ENCODE measurements around the gene KLHL2.
"Not testable (repeated sequence)": the region's sequence is repeated elsewhere in the genome, so short reads cannot be mapped to it uniquely, and the experiment has no call there.

KLHL2 gene

GRCh38 chr4:165207431-165208220 lies at the start of gene KLHL2:
KLHL2 (plus strand) TSS chr4:165207561; CDS start chr4:165207877, 316 bp downstream.
- no peaks in the 10 kb centered on the region for H3K27me3 ChIP-seq

GRCh38 chr4:165158762-165159161 lies 48.6 kb upstream of the KLHL2 start:
- H3K4me1 ChIP-seq: no peaks in the 10 kb centered on the region
- H3K27ac ChIP-seq: no peak overlapping the region
- peaks cover 9 to 23% (median 17%) of the 10 kb centered on the region in 11 experiments; a peak in 21 of 22 replicates for H3K9me3 ChIP-seq (replicated peaks in 1 of 11)
- no peak overlapping the region for H3K4me2 ChIP-seq
- no peaks in the 10 kb centered on the region for H4K20me1 ChIP-seq
- no peak overlapping the region for H3K4me3 ChIP-seq
- TF ChIP-seq Cebpa-rat (IDR thresholded peaks at IDR 0.05): no peak
- no peaks in the 10 kb centered on the region for H3K27me3 ChIP-seq
- H3K36me3 ChIP-seq: no peaks in the 10 kb centered on the region
- H3K9ac ChIP-seq: no peak overlapping the region

More at GRCh38 chr4:165207431-165208220, at the start of gene KLHL2:
- Histone ChIP-seq H3K4me2 (peak within 1 kb of the TSS; percentile 87 to 97 (median 93)), H4K20me1 (peaks cover 0 to 40% (median 29%) of the 10 kb centered on the region in 11 experiments; a peak in 17 of 22 replicates), H3K4me1 (peaks cover 50 to 73% (median 67%) of the 10 kb centered on the region in 10 experiments), H3K4me3 (peak within 1 kb of the TSS; percentile 84 to 100 (median 96)), H3K9me3 (replicated peaks in 1 of 11) (no peaks in the 10 kb centered on the region), H3K9ac (peak within 1 kb of the TSS; percentile 91 to 99 (median 97)), H3K36me3 (peaks cover 0 to 16% (median 0%) of the 10 kb centered on the region in 11 experiments; a peak in 1 of 22 replicates), H3K27ac (peak within 1 kb of the TSS; percentile 93 to 99 (median 97))
- TF ChIP-seq Cebpa-rat (IDR thresholded peaks at IDR 0.05): no peak

GRCh38 chr4:165164257-165164656 lies 43.1 kb upstream of the KLHL2 start:
- Histone ChIP-seq H3K4me1 (no peaks in the 10 kb centered on the region), H3K27me3 (no peaks in the 10 kb centered on the region), H3K36me3 (no peaks in the 10 kb centered on the region), H4K20me1 (no peaks in the 10 kb centered on the region), H3K4me3 (no peak overlapping the region), H3K4me2 (no peak overlapping the region), H3K27ac (no peak overlapping the region), H3K9ac (no peak overlapping the region), H3K9me3 (replicated peaks in 1 of 11) (peaks cover 0 to 12% (median 7%) of the 10 kb centered on the region in 11 experiments; a peak in 7 of 22 replicates)
- no peak for TF ChIP-seq Cebpa-rat (IDR thresholded peaks at IDR 0.05)

GRCh38 chr4:165166872-165167271 lies 40.5 kb upstream of the KLHL2 start:
- not testable (repeated sequence) for H3K9ac ChIP-seq, H3K4me1 ChIP-seq, H3K27me3 ChIP-seq, H3K36me3 ChIP-seq, H4K20me1 ChIP-seq, H3K27ac ChIP-seq, H3K4me2 ChIP-seq, H3K4me3 ChIP-seq
- H3K9me3 ChIP-seq (replicated peaks in 1 of 11): peaks cover 0 to 12% (median 7%) of the 10 kb centered on the region in 11 experiments; a peak in 7 of 22 replicates

- Histone ChIP-seq H3K9ac (no peak overlapping the region), H3K4me1 (no peaks in the 10 kb centered on the region), H3K9me3 (replicated peaks in 1 of 11) (peaks cover 0 to 12% (median 7%) of the 10 kb centered on the region in 11 experiments; a peak in 7 of 22 replicates), H3K36me3 (no peaks in the 10 kb centered on the region), H3K4me2 (no peak overlapping the region), H3K27me3 (no peaks in the 10 kb centered on the region), H3K4me3 (no peak overlapping the region), H4K20me1 (no peaks in the 10 kb centered on the region), H3K27ac (no peak overlapping the region)
- TF ChIP-seq Cebpa-rat (IDR thresholded peaks at IDR 0.05): no peak
Observed at GRCh38 chr4:165167650-165168049, 39.7 kb upstream of the KLHL2 start.

GRCh38 chr4:165170819-165171218 lies 36.5 kb upstream of the KLHL2 start:
- H3K4me1 ChIP-seq: no peaks in the 10 kb centered on the region
- peaks cover 8 to 27% (median 16%) of the 10 kb centered on the region in 11 experiments; a peak in 18 of 22 replicates for H3K9me3 ChIP-seq (replicated peaks in 1 of 11)
- no peaks in the 10 kb centered on the region for H4K20me1 ChIP-seq
- no peaks in the 10 kb centered on the region for H3K36me3 ChIP-seq
- no peak overlapping the region for H3K4me2 ChIP-seq
- no peaks in the 10 kb centered on the region for H3K27me3 ChIP-seq
- H3K4me3 ChIP-seq: no peak overlapping the region
- no peak for TF ChIP-seq Cebpa-rat (IDR thresholded peaks at IDR 0.05)
- H3K9ac ChIP-seq: no peak overlapping the region
- H3K27ac ChIP-seq: no peak overlapping the region

- not testable (repeated sequence) for H3K4me2 ChIP-seq, H4K20me1 ChIP-seq, H3K4me1 ChIP-seq, H3K27ac ChIP-seq, H3K4me3 ChIP-seq, H3K36me3 ChIP-seq, H3K27me3 ChIP-seq, H3K9ac ChIP-seq
- peaks cover 5 to 18% (median 12%) of the 10 kb centered on the region in 11 experiments; a peak in 18 of 22 replicates for H3K9me3 ChIP-seq (replicated peaks in 1 of 11)
Observed at GRCh38 chr4:165175470-165175869, 31.9 kb upstream of the KLHL2 start.

GRCh38 chr4:165175879-165176278 lies 31.5 kb upstream of the KLHL2 start:
- H4K20me1 ChIP-seq: no peaks in the 10 kb centered on the region
- H3K4me3 ChIP-seq: no peak overlapping the region
- no peak for TF ChIP-seq Cebpa-rat (IDR thresholded peaks at IDR 0.05)
- no peaks in the 10 kb centered on the region for H3K36me3 ChIP-seq
- H3K27ac ChIP-seq: no peak overlapping the region
- H3K9ac ChIP-seq: no peak overlapping the region
- H3K27me3 ChIP-seq: no peaks in the 10 kb centered on the region
- peaks cover 5 to 18% (median 12%) of the 10 kb centered on the region in 11 experiments; a peak in 18 of 22 replicates for H3K9me3 ChIP-seq (replicated peaks in 1 of 11)
- no peak overlapping the region for H3K4me2 ChIP-seq
- peaks cover 0 to 9% (median 0%) of the 10 kb centered on the region in 10 experiments; a peak in 1 of 20 replicates for H3K4me1 ChIP-seq

GRCh38 chr4:165177725-165178666 lies 29.4 kb upstream of the KLHL2 start:
- Histone ChIP-seq H3K36me3 (no peaks in the 10 kb centered on the region), H3K4me1 (peaks cover 0 to 9% (median 0%) of the 10 kb centered on the region in 10 experiments; a peak in 1 of 20 replicates), H3K27ac (no peak overlapping the region), H3K9ac (no peak overlapping the region), H3K4me2 (peak overlapping the region in 2 of 11 experiments; percentile 12 to 45; a peak in 2 of 22 replicates), H3K27me3 (no peaks in the 10 kb centered on the region), H3K9me3 (replicated peaks in 1 of 11) (peaks cover 5 to 18% (median 12%) of the 10 kb centered on the region in 11 experiments; a peak in 18 of 22 replicates), H3K4me3 (no peak overlapping the region), H4K20me1 (no peaks in the 10 kb centered on the region)
- no peak for TF ChIP-seq Cebpa-rat (IDR thresholded peaks at IDR 0.05)

All from BLaER1 treated with 17β-estradiol and CSF1 and Interleukin-3, amounts not matched to agents 10 nM and 100 nM (cell line).